ENCODE measurements around the gene SOX15. TPM values are rescaled to one million over a fixed set of nuclear protein-coding genes. Genes with fewer than 3 reads are reported as not detected.

SOX15 gene
- total RNA-seq, 4 donors from 2014 or later: 3.1 to 6.9 (median 5.0) TPM

DNA sequence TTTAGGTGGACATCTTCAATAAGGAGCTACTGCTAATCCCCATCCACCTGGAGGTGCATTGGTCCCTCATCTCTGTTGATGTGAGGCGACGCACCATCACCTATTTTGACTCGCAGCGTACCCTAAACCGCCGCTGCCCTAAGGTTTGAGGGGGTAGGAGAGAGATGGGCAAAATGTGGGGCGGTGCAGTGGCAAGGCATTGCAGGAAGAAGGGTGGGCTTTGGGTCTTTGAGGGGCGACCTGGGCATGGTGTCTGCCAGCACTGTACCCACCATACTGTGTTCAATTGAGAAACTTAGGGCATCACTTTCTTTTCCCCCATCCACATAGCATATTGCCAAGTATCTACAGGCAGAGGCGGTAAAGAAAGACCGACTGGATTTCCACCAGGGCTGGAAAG is 19.5 kb downstream of the SOX15 start:
- H3K4me1 ChIP-seq: peaks cover 0 to 29% (median 17%) of the 10 kb centered on the region in 4 donors
- H3K9me3 ChIP-seq: no peaks in the 10 kb centered on the region
- peaks cover 5 to 72% (median 9%) of the 10 kb centered on the region in 3 donors for H3K36me3 ChIP-seq
- TF ChIP-seq EP300 (IDR thresholded peaks at IDR 0.05) (no peak), POLR2A (IDR thresholded peaks at IDR 0.05) (no peak)
- TF ChIP-seq, protein P1, sequence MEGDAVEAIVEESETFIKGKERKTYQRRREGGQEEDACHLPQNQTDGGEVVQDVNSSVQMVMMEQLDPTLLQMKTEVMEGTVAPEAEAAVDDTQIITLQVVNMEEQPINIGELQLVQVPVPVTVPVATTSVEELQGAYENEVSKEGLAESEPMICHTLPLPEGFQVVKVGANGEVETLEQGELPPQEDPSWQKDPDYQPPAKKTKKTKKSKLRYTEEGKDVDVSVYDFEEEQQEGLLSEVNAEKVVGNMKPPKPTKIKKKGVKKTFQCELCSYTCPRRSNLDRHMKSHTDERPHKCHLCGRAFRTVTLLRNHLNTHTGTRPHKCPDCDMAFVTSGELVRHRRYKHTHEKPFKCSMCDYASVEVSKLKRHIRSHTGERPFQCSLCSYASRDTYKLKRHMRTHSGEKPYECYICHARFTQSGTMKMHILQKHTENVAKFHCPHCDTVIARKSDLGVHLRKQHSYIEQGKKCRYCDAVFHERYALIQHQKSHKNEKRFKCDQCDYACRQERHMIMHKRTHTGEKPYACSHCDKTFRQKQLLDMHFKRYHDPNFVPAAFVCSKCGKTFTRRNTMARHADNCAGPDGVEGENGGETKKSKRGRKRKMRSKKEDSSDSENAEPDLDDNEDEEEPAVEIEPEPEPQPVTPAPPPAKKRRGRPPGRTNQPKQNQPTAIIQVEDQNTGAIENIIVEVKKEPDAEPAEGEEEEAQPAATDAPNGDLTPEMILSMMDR (IDR thresholded peaks at IDR 0.05): no peak
- no peaks in the 10 kb centered on the region for H3K27me3 ChIP-seq
- 94 to 96% methylated on average over 10 of the region's 10 CpGs for WGBS, 2 donors
- no peak overlapping the region for H3K4me3 ChIP-seq
- DNase-seq (ENCODE audit: low spot score in 2 of 2): no peak
- H3K27ac ChIP-seq: no peak overlapping the region

DNA sequence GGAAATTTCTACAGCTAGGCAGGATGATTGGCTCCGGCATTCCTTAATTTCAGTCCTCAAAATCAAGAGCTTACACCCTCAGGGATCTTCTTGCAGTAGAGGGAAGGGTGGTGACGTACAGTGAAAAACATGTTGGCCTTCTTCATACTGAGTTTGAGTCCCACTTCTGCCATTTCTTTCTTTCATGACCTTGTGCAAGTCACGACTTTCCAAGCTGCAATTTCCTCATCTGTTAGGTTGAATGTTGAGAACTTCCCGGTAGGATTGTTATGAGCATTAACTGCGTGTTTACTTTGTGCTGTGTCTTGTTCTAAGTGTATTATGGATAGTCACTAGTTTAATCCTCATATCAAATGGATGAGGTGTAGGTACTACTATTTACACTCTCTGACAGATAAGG is 20.3 kb downstream of the SOX15 start:
- Histone ChIP-seq H3K36me3 (peaks cover 5 to 72% (median 17%) of the 10 kb centered on the region in 3 donors), H3K9me3 (no peaks in the 10 kb centered on the region), H3K27me3 (no peaks in the 10 kb centered on the region), H3K4me1 (peaks cover 0 to 29% (median 9%) of the 10 kb centered on the region in 4 donors), H3K4me3 (no peak overlapping the region), H3K27ac (no peak overlapping the region)
- DNase-seq (ENCODE audit: low spot score in 2 of 2): no peak
- TF ChIP-seq EP300 (IDR thresholded peaks at IDR 0.05): no peak
- no peak for TF ChIP-seq POLR2A (IDR thresholded peaks at IDR 0.05)
- TF ChIP-seq, protein P1 (IDR thresholded peaks at IDR 0.05): no peak
- 82 to 85% methylated on average over 5 of the region's 5 CpGs for WGBS, 2 donors

DNA sequence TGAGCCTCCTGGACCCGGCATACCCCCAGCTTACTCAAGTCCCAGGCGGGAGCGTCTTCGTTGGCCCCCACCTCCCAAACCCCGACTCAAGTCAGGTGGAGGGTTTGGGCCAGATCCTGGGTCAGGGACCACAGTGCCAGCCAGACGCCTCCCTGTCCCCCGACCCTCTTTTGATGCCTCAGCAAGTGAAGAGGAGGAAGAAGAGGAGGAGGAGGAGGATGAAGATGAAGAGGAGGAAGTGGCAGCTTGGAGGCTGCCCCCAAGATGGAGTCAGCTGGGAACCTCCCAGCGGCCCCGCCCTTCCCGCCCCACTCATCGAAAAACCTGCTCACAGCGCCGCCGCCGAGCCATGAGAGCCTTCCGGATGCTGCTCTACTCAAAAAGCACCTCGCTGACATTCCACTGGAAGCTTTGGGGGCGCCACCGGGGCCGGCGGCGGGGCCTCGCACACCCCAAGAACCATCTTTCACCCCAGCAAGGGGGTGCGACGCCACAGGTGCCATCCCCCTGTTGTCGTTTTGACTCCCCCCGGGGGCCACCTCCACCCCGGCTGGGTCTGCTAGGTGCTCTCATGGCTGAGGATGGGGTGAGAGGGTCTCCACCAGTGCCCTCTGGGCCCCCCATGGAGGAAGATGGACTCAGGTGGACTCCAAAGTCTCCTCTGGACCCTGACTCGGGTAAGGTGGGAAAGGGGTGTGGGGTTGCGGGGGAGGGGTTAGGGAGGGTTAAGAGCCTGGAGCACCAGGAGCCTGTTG is 26.6 kb downstream of the SOX15 start:
- H3K27me3 ChIP-seq: no peaks in the 10 kb centered on the region
- 83% methylated on average over 30 of the region's 30 CpGs for WGBS, 2 donors
- H3K9me3 ChIP-seq: no peaks in the 10 kb centered on the region
- H3K4me1 ChIP-seq: peaks cover 0 to 63% (median 39%) of the 10 kb centered on the region in 4 donors
- no peak overlapping the region for H3K27ac ChIP-seq
- H3K4me3 ChIP-seq: peak overlapping the region in 1 of 4 donors; percentile 88
- peaks cover 5 to 51% (median 10%) of the 10 kb centered on the region in 3 donors for H3K36me3 ChIP-seq
- no peak for TF ChIP-seq POLR2A (IDR thresholded peaks at IDR 0.05)
- no peak for TF ChIP-seq EP300 (IDR thresholded peaks at IDR 0.05)
- TF ChIP-seq, protein P1 (IDR thresholded peaks at IDR 0.05): no peak
- DNase-seq (ENCODE audit: low spot score in 2 of 2): no peak

DNA sequence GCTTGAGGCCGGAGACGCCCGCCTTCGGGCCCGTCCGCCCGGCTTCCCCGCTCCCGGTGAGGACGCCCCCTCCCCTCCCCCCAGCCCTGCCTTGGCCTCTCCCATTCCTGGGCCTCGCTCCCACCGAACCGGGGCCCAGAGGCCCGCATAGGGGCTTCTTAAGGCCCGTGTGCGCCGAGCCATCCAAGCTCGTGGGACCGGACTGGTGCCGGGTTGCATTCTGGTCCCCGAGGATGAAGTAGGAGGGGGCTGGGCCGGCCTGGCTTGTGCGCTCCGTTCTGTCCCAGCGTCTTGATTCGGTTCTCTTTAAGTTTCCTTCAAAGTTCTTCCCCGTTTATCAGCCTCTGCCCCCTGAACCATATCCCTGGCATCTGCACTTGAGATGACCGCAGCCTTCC is 27.7 kb downstream of the SOX15 start:
- no peaks in the 10 kb centered on the region for H3K9me3 ChIP-seq
- peak overlapping the region; percentile 71 to 88 (median 80) for H3K4me3 ChIP-seq
- peaks cover 2 to 43% (median 10%) of the 10 kb centered on the region in 3 donors for H3K36me3 ChIP-seq
- no peaks in the 10 kb centered on the region for H3K27me3 ChIP-seq
- TF ChIP-seq, protein P1 (IDR thresholded peaks at IDR 0.05): no peak
- TF ChIP-seq POLR2A (IDR thresholded peaks at IDR 0.05) (no peak), EP300 (IDR thresholded peaks at IDR 0.05) (no peak)
- H3K4me1 ChIP-seq: peaks cover 0 to 74% (median 49%) of the 10 kb centered on the region in 4 donors
- H3K27ac ChIP-seq: peak overlapping the region; percentile 75 to 94 (median 92)
- no peak for DNase-seq (ENCODE audit: low spot score in 2 of 2)
- 1% methylated on average over 16 to 28 of the region's 28 CpGs for WGBS, 2 donors

DNA sequence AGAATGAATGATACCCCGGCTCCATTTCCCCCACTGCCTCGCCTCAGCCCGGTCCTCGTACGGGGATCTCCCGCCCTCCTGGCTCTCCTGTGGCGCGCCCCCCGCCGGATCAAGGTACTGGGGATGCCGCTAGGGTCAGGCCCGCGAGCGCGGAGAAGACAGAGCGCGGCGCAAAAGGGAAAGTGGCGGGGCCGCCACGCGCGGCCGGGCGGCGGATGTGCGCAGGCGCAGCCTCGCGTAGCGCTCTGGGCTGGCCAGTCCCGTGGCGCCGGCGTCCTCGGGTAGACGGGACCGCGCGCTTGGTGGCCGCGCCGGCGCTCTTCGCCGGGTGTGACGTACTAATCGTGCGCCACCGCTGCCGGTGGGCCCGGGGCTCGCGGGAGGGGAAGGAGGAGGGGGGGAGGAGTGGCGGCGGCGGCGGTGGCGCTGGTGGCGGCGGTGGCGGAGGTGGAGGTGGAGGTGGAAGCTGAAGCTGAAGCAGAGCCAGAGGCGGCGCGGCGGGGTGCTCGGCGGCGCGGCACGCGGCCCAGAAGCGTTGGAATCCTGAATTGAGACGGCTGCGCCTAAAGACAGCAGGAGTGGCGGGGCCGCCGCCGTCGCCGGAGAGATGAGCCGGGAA is 28.2 kb downstream of the SOX15 start, which contains the start of gene SENP3:
Gene SENP3 (plus strand): TSS at position 331 of the 619 bp plus-strand sequence. CDS start 1,158 bp downstream, outside the sequence.
- Histone ChIP-seq H3K9me3 (no peaks in the 10 kb centered on the region), H3K27me3 (no peaks in the 10 kb centered on the region), H3K27ac (peak within 1 kb of the TSS; percentile 92 to 94 (median 94)), H3K36me3 (peaks cover 0 to 38% (median 10%) of the 10 kb centered on the region in 3 donors), H3K4me1 (peaks cover 0 to 79% (median 54%) of the 10 kb centered on the region in 4 donors), H3K4me3 (peak within 1 kb of the TSS; percentile 71 to 88 (median 80))
- 1% methylated on average over 32 to 78 of the region's 82 CpGs for WGBS, 2 donors
- DNase-seq (ENCODE audit: low spot score in 2 of 2): peak; percentile 79 to 85
- TF ChIP-seq, protein P1 (IDR thresholded peaks at IDR 0.05): no peak
- peak in 1 of 2 donors; percentile 83 for TF ChIP-seq EP300 (IDR thresholded peaks at IDR 0.05)
- peak; percentile 29 to 71 for TF ChIP-seq POLR2A (IDR thresholded peaks at IDR 0.05)
